22Rv1 (cell line): ENCODE results near the gene LRRTM4.
"Not testable (repeated sequence)": the region's sequence is repeated elsewhere in the genome, so short reads cannot be mapped to it uniquely, and the experiment has no call there.

Experiments used
- H3K27ac ChIP-seq: fragments of 450-650 bp; 2 replicates; pipeline ENCODE4 v1.5.1; 2017
- ZFX ChIP-seq: fragments of 450-650 bp; IDR thresholded peaks from 2 replicates; pipeline ENCODE4 v1.6.1; 2017; ENCODE audit warnings: antibody characterized with exemption, borderline replicate concordance
- TF ChIP-seq, protein P1 (sequence below): fragments of 450-650 bp; IDR thresholded peaks from 2 replicates; pipeline ENCODE4 v1.5.1; 2017; ENCODE audit warnings: mild to moderate bottlenecking

LRRTM4 gene

DNA sequence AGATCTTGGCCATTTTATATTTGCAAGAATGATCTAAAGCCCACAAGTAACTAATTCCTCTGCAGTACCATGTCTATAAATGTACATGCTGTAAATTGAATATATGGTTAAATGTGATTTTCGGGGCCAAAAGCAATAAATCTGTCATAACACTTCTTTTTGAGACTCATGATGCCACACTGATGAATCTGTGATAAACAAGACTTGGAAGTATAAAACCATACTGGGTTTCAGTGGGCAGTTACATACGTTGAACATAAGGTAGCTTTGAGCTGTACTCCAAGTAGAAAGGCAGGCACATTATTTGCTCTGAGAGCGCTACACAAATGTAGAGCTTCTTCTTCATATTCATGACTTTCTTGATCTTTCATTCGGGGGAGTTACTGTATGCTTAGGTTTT lies 792.2 kb downstream of the LRRTM4 start:
- TF ChIP-seq ZFX = no peak
- TF ChIP-seq, protein P1, sequence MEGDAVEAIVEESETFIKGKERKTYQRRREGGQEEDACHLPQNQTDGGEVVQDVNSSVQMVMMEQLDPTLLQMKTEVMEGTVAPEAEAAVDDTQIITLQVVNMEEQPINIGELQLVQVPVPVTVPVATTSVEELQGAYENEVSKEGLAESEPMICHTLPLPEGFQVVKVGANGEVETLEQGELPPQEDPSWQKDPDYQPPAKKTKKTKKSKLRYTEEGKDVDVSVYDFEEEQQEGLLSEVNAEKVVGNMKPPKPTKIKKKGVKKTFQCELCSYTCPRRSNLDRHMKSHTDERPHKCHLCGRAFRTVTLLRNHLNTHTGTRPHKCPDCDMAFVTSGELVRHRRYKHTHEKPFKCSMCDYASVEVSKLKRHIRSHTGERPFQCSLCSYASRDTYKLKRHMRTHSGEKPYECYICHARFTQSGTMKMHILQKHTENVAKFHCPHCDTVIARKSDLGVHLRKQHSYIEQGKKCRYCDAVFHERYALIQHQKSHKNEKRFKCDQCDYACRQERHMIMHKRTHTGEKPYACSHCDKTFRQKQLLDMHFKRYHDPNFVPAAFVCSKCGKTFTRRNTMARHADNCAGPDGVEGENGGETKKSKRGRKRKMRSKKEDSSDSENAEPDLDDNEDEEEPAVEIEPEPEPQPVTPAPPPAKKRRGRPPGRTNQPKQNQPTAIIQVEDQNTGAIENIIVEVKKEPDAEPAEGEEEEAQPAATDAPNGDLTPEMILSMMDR = no peak
- H3K27ac ChIP-seq = no peak overlapping the region

DNA sequence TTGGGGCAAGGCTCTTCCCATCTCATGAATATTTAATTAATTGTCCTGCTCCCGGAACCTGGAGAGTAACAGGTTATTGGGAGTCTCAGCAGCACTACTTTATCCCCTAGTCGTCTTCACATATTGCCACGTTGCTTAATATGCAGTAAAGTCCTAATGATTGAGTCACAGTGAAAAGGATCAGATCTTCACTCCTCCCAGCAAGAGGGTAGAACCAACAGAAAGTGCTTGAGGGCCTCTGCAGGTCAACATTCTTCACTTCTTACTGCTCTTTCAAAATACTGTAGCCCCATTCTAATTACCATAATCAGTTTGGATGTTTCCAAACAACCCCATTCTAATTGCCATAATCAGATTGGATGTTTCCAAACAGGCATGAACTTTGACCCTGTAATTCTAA lies 801.0 kb downstream of the LRRTM4 start:
- no peak overlapping the region for H3K27ac ChIP-seq
- no peak for TF ChIP-seq ZFX
- TF ChIP-seq, protein P1 = no peak

DNA sequence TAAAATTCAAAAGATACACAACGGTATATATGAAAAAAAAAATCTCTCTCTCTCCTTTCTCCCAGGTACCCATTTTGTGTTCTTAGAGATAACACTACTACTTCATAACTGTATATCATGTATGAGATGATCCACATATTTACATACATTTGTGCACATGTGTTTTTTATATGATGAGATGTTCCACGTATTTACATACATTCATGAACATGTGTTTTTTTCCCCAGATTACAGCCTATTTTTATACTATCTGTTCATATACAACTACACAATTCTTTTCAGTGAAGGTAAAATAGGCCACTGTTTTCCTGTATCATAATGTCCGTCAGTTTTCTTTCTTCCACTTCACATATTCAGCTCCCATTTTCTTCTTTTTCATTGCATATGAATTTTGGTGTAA lies 808.9 kb downstream of the LRRTM4 start:
- H3K27ac ChIP-seq = no peak overlapping the region
- TF ChIP-seq ZFX = no peak
- TF ChIP-seq, protein P1 = no peak

DNA sequence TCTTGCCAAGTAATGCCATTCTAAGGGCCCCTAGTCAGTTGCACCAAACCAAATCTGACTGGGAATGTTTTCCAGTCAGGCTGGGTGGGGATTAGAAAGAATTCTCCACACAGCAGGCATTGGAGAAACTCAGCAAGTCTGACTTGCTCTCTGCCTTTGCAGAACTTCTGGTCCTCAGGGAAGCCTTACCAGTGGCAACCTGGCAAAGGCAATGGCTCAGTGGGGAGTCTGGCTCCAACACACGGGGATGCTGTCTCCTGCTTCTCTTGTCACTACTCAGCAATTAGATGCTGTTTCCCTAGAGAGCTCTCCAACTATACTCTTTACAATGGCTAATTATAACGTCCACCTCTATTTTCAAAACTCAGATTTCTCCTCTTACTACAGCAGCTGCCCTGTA lies 810.7 kb downstream of the LRRTM4 start:
- H3K27ac ChIP-seq = no peak overlapping the region
- TF ChIP-seq ZFX = no peak

DNA sequence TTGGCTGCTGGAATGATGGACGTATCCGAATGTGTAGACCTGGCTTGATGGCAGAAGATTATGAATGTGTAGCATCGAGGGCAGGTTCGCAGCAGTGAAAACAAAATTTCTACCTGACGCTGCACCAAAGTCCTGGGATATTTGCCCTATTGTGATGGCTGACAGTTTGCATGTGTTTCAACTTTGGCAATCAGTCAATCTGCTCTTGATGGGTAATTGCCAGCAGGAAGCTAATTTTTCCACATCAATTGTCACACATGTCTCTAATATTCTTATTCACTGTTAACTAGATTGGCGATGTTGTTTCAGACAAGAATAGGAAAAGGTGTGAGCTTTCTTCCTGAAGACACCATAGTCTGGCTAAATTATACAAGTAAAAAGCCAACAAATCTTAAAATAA lies 821.3 kb downstream of the LRRTM4 start:
- TF ChIP-seq, protein P1 = no peak
- no peak for TF ChIP-seq ZFX
- no peak overlapping the region for H3K27ac ChIP-seq

DNA sequence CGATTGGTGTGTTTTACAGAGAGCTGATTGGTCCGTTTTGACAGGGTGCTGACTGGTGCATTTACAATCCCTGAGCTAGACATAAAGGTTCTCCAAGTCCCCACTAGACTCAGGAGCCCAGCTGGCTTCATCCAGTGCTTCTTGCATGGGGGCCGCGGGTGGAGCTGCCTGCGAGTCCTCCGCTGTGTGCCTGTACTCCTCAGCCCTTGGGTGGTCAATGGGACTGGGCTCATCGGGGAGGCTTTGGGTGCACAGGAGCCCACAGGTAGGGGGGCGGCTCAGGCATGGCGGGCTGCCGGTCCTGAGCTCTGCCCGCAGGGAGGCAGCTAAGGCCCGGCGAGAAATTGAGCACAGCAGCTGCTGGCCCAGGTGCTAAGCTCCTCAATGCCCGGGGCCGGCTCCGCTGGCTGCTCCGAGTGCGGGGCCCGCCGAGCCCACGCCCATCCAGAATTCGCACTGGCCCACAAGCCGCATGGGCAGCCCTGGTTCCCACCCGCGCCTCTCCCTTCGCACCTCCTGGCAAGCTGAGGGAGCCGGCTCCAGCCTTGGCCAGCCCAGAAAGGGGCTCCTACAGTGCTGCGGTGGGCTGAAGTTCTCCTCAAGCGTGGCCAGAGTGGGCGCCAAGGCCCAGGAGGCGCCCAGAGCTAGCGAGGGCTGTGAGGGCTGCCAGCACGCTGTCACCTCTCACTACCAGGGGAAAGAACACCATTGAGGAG lies 824.0 kb downstream of the LRRTM4 start:
- H3K27ac ChIP-seq = not testable (repeated sequence)
